NOMO-1 treated with DMSO at 0.1 percent for 48 hours (cell line): ENCODE results near the gene FBXO10.
"Not testable (repeated sequence)": the region's sequence is repeated elsewhere in the genome, so short reads cannot be mapped to it uniquely, and the experiment has no call there.

Experiments
- DNase-seq: peaks from one replicate; lab custom pipeline; 2025; ENCODE audit not compliant: unreplicated experiment; lab: John Stamatoyannopoulos, UW

The FBXO10 gene

DNA sequence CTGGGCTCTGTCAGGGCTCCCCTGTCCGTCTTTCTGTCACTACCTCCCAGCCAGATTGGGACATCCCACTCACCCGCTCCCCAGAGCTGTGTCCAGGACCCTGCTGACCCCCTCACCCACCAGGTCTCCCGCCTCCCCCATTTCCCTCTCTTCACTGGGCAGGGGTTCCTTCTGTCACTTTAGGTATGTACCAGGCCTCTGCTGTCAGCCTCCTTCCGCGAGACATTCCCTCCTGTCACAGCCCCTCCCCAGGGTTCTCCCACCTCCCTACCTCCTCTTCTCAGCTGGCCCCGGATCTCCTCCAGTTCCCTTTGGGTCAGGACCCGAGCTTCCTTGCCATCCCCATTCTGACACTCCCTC, 89.9 kb downstream of the FBXO10 start:
- no peak for DNase-seq

- peak; percentile 69 for DNase-seq
These were observed 90.6 kb downstream of the FBXO10 start, which contains the start of gene POLR1E for GRCh38 chr9:37485389-37486255. TSS of gene POLR1E (plus strand) at chr9:37485948. CDS start at chr9:37486048, 100 bp downstream.

- no peak for DNase-seq
These were observed 95.4 kb downstream of the FBXO10 start for GRCh38 chr9:37480759-37481158.

DNA sequence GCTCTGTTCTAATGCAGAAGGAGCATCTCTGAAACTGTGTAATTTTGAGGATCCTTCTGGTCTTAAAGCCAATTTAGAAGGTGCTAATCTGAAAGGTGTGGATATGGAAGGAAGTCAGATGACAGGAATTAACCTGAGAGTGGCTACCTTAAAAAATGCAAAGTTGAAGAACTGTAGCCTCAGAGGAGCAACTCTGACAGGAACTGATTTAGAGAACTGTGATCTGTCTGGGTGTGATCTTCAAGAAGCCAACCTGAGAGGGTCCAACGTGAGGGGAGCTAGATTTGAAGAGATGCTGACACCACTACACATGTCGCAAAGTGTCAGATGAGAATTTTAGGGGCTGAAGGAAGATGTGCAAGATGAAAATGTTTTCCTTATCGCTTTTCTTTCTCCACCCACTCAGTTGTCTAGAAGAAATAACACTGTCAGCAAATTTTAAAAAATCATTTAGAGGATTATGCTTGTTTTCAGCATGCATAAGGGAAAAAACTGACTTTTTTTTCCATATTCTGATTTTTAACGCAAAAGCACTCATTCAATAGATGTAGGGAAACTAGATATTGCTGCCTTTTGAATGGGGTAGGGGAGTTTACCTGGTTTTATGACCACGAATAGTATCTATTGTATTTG, 98.1 kb downstream of the FBXO10 start:
- not testable (repeated sequence) for DNase-seq

GRCh38 chr9:37477443-37477842, 98.7 kb downstream of the FBXO10 start:
- not testable (repeated sequence) for DNase-seq

GRCh38 chr9:37476930-37477329, 99.2 kb downstream of the FBXO10 start:
- no peak for DNase-seq

GRCh38 chr9:37474438-37474837, 101.7 kb downstream of the FBXO10 start:
- DNase-seq = no peak

- DNase-seq = not testable (repeated sequence)
These were observed 102.2 kb downstream of the FBXO10 start for GRCh38 chr9:37473982-37474381.

DNA sequence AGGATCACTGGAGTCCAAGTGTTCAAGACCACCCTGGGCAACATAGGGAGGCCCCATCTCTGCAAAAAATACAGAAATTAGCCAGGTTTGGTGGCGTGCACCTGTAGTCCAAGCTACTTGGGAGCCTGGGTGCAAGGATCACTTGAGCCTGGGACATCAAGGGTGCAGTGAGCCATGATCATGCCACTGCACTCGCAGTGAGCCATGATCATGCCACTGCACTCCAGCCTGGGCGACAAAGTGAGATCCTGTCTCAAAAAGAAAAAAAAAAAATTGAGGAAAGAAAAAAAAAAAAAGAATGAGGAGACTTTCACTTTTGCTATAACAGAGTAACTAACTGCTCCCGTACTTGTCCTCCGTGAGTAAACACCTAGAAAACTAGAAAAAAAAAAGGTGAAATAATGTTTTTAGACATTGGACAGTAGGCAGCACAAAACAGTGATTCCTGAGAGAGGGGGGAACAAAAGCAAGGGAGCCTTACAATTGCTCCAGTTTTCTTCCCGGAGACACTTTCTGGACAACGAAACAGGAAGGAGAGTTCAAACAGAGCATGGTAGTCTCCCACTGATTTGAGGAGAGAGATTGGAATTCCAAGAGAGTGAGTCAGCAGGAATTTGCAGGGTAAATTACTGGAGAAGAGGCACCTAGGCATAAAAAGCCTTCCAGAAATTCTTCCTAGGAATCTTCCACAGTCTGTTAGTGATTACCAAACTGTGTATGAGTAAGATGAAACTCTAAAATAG, 104.1 kb downstream of the FBXO10 start:
- DNase-seq = no peak

DNA sequence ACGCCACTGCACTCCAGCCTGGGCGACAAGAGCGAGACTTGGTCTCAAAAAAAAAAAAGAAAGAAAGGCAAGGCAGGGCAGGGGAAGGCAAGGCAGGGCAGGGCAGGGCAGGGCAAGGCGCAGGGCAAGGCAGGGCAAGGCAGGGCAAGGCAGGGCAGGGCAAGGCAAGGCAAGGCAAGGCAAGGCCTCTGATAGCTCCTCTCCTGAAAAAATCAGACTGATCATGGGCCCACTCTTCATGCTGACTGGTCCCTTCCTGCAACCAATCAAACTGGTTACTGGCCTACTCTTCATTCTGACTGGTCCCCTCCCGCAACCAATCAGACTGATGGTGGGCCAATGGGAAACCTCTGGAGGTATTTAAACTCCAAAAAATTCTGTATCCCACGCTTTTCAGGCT, 107.6 kb downstream of the FBXO10 start:
- DNase-seq = no peak

- not testable (repeated sequence) for DNase-seq
These were observed 108.7 kb downstream of the FBXO10 start for GRCh38 chr9:37467530-37467929.

- DNase-seq = peak; percentile 50
These were observed 110.0 kb downstream of the FBXO10 start for GRCh38 chr9:37466037-37466709.

- peak; percentile 94 for DNase-seq
These were observed 110.7 kb downstream of the FBXO10 start, which contains the start of gene ZBTB5 for GRCh38 chr9:37465249-37466036. TSS of gene ZBTB5 (minus strand) at chr9:37465450. CDS start at chr9:37442551, 22,899 bp downstream.

DNA sequence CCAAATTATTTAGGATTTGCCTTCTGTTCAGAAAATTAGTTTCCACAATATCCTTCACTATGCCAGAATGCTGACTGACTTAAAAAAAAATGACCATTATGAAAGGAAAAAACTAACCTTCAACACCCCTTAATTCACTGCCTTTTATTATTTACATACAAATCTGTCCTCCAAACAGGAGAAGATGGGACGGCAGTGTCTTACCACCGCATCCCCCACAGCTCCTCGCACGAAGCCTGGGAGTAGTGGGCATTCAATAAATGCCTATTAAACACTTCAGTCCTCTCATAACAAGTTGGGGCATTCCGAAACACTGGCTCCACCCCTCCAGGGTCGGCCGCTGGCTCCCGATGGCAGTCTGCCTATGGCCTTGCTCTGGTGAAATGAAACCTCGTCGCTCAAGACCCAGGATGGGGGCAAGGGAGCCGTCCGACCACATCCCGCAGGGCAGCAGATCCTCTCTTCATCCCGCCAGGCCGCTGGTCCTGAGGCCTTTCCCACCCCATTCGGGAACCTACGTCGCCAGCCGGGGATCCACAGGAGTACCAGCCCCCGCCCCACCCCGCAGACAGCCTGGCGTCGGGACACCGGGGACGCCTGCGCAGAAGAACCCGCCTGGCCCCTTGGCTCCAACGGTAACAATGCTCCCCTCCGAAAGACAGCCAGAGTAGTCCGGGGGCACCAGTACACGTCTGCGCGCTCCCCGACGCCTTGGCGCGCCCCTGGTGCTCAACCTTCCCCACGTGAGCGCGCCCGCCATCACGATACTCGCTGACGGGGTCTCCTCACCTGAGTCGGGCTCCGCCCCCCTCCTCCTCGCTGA, 111.5 kb downstream of the FBXO10 start:
- peak; percentile 5 for DNase-seq

DNA sequence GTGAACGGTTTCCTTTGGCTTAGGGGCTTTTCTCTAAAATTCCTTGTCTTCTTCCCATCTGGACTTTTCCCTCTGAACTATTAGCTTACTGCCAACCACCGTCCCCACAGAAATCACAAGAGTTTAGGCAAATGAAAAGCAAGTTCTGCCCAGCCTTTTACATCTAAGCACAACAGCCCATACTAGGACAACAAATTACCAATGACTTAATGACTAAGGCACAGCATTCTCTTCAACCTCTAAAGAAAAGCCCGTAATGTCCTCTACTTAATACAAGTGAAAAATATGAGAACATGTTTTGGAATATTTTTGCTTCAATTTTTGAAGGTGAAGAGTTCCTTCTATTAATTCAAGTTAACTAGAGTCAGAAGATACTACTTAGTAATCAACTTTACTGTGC, 112.2 kb downstream of the FBXO10 start:
- DNase-seq = no peak
